Stimulated activated CD8-positive, alpha-beta memory T cell treated with anti-CD3 and anti-CD28 coated beads, Interleukin-12 subunit alpha, Interleukin-12 subunit beta, amount 100 ng/mL, for 1 hour (primary cell): Measurements from ENCODE around the gene NXPH3.

Experiments used
- DNase-seq: peaks from one replicate; pipeline ENCODE4 v3.0.0-alpha.2; 2020; ENCODE audit warnings: low read depth

NXPH3 gene

DNA sequence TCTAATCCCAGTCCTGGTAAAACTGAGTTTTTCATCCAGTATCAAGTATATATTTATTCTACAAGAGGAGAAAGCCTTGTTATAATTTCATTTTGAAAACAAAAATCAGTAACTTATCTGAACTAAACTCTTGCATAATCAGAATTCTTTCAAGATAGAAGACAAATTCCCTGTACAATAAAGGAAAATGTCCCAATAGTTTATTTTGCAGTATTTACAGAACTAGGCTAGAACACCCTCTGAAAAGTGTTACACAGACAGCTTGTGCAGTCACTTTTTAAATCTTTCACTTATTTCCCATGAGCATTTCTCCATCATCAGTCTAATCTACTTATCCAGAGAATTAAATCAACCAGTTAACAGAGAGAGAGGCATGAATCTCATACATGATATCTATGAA is 53.8 kb downstream of the NXPH3 start:
- DNase-seq: no peak

DNA sequence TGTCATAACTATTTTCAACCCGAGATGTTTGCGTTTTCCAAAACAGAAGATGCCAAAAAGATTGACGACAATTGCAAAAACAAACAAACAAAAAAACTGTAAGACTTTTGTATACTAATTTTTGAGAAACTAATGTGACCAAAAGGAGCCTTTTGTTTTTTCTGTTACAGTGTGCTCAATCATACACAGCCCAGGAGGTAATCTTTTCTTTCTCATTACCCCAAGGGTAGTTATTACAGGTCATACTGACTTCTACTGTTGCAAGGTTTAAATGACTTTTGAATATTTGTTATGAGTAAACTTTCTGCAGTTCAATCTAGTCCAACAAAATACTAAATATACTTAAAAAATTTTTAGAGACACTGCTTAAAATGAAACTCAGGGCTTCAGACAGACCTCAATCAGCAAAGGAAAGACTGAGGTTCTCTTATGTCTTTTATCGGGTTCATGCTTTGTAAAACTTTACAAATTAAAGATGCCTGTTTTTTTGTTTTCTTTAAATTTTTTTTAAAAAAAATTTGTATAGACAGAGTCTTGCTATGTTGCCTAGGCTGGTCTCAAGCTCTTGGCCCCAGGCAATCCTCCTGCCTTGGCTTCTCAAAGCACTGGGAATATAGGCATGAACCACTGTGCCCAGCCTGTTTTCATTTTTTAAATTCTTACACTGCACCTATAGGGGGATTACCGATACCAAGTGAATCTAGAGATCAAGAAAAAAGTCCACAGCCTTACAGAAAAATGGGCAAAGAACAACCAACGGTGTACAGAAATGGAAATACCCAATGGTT is 54.6 kb downstream of the NXPH3 start:
- DNase-seq: no peak

DNA sequence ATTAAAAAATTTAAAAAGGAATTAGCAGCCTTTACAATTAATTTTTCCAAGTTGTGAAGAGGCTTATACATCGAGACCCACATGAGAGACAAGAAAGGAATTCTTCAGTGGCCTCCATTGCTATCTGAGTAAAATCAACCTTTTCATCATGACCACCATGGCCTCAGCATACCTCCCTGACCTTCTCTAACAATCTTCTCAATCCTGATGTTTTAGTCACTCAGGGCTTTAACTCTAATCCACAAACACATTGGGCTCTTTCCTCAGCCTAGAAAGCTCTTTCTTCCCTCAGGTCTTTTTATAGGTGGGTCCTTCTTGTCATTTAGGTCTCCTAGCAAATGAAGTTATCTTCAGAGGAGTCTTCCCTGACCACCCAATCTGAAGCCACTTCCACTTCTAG is 55.8 kb downstream of the NXPH3 start:
- no peak for DNase-seq
